ENCODE results near the gene SMARCB1.

SMARCB1 gene

GRCh38 chr22:23780146-23780748 is 6.5 kb upstream of the SMARCB1 start:
- DNase-seq (ENCODE audit: low spot score) = no peak

GRCh38 chr22:23781065-23781464 is 5.7 kb upstream of the SMARCB1 start:
- peak; percentile 95 for DNase-seq (ENCODE audit: low spot score)

- DNase-seq (ENCODE audit: low spot score) = peak; percentile 52
Observed at GRCh38 chr22:23781511-23782183, 5.1 kb upstream of the SMARCB1 start.

GRCh38 chr22:23782252-23782651 is 4.5 kb upstream of the SMARCB1 start:
- no peak for DNase-seq (ENCODE audit: low spot score)

- DNase-seq (ENCODE audit: low spot score) = no peak
Observed at GRCh38 chr22:23782703-23783102, 4.1 kb upstream of the SMARCB1 start.

- DNase-seq (ENCODE audit: low spot score) = no peak
Observed at GRCh38 chr22:23783265-23784150, 3.3 kb upstream of the SMARCB1 start.

- no peak for DNase-seq (ENCODE audit: low spot score)
Observed at GRCh38 chr22:23784215-23784732, 2.5 kb upstream of the SMARCB1 start.

- DNase-seq (ENCODE audit: low spot score) = no peak
Observed at GRCh38 chr22:23786261-23786710, 480 bp upstream of the SMARCB1 start.

- no peak for DNase-seq (ENCODE audit: low spot score)
Observed at GRCh38 chr22:23787600-23787896, 782 bp downstream of the SMARCB1 start.

GRCh38 chr22:23787910-23788309 is 1.1 kb downstream of the SMARCB1 start:
- DNase-seq (ENCODE audit: low spot score) = no peak

GRCh38 chr22:23789121-23789520 is 2.4 kb downstream of the SMARCB1 start:
- DNase-seq (ENCODE audit: low spot score) = no peak

- DNase-seq (ENCODE audit: low spot score) = no peak
Observed at GRCh38 chr22:23789638-23790037, 2.9 kb downstream of the SMARCB1 start.

- DNase-seq (ENCODE audit: low spot score) = no peak
Observed at GRCh38 chr22:23790819-23791737, 4.3 kb downstream of the SMARCB1 start.

- no peak for DNase-seq (ENCODE audit: low spot score)
Observed at GRCh38 chr22:23791738-23792645, 5.2 kb downstream of the SMARCB1 start.

GRCh38 chr22:23793326-23793725 is 6.6 kb downstream of the SMARCB1 start:
- no peak for DNase-seq (ENCODE audit: low spot score)

GRCh38 chr22:23796461-23796860 is 9.7 kb downstream of the SMARCB1 start:
- no peak for DNase-seq (ENCODE audit: low spot score)

- DNase-seq (ENCODE audit: low spot score) = no peak
Observed at GRCh38 chr22:23800297-23801237, 13.8 kb downstream of the SMARCB1 start.

- DNase-seq (ENCODE audit: low spot score) = no peak
Observed at GRCh38 chr22:23801238-23801821, 14.6 kb downstream of the SMARCB1 start.

GRCh38 chr22:23801886-23802377 is 15.2 kb downstream of the SMARCB1 start:
- DNase-seq (ENCODE audit: low spot score) = no peak
